ENCODE measurements around the gene HCLS1.

Gene HCLS1

GRCh38 chr3:121667333-121667732 lies 6.6 kb upstream of the HCLS1 start:
- DNase-seq (ENCODE audit: low spot score) = no peak
- no peak for TF ChIP-seq CTCF (IDR thresholded peaks at IDR 0.05; ENCODE audit: extremely low read depth, missing control alignments)

- no peak for DNase-seq (ENCODE audit: low spot score)
- no peak for TF ChIP-seq CTCF (IDR thresholded peaks at IDR 0.05; ENCODE audit: extremely low read depth, missing control alignments)
These were observed 4.8 kb upstream of the HCLS1 start for GRCh38 chr3:121665488-121665887.

GRCh38 chr3:121663171-121663847 lies 2.6 kb upstream of the HCLS1 start:
- no peak for DNase-seq (ENCODE audit: low spot score)
- TF ChIP-seq CTCF (IDR thresholded peaks at IDR 0.05; ENCODE audit: extremely low read depth, missing control alignments) = no peak

- DNase-seq (ENCODE audit: low spot score) = no peak
- no peak for TF ChIP-seq CTCF (IDR thresholded peaks at IDR 0.05; ENCODE audit: extremely low read depth, missing control alignments)
These were observed 2.0 kb upstream of the HCLS1 start for GRCh38 chr3:121662742-121663141.

- no peak for DNase-seq (ENCODE audit: low spot score)
- TF ChIP-seq CTCF (IDR thresholded peaks at IDR 0.05; ENCODE audit: extremely low read depth, missing control alignments) = no peak
These were observed 673 bp upstream of the HCLS1 start for GRCh38 chr3:121661376-121661775.

GRCh38 chr3:121659586-121659985 lies 1.1 kb downstream of the HCLS1 start:
- no peak for DNase-seq (ENCODE audit: low spot score)
- no peak for TF ChIP-seq CTCF (IDR thresholded peaks at IDR 0.05; ENCODE audit: extremely low read depth, missing control alignments)

- no peak for DNase-seq (ENCODE audit: low spot score)
- TF ChIP-seq CTCF (IDR thresholded peaks at IDR 0.05; ENCODE audit: extremely low read depth, missing control alignments) = no peak
These were observed 1.8 kb downstream of the HCLS1 start for GRCh38 chr3:121658716-121659435.
